Measurements from ENCODE around the gene EFCAB6.
"Not testable (repeated sequence)": the region's sequence is repeated elsewhere in the genome, so short reads cannot be mapped to it uniquely, and the experiment has no call there.

EFCAB6 gene

GRCh38 chr22:43706151-43706550 lies 106.0 kb downstream of the EFCAB6 start:
- no peak for DNase-seq

GRCh38 chr22:43704051-43704450 lies 108.1 kb downstream of the EFCAB6 start:
- DNase-seq: no peak

- no peak for DNase-seq
Measured at GRCh38 chr22:43698403-43698802, 113.7 kb downstream of the EFCAB6 start.

GRCh38 chr22:43697894-43698293 lies 114.2 kb downstream of the EFCAB6 start:
- DNase-seq: peak; percentile 28

- no peak for DNase-seq
Measured at GRCh38 chr22:43693249-43693648, 118.9 kb downstream of the EFCAB6 start.

GRCh38 chr22:43689356-43689755 lies 122.7 kb downstream of the EFCAB6 start:
- no peak for DNase-seq

GRCh38 chr22:43682851-43683250 lies 129.3 kb downstream of the EFCAB6 start:
- no peak for DNase-seq

GRCh38 chr22:43681731-43682360 lies 130.3 kb downstream of the EFCAB6 start:
- peak; percentile 15 for DNase-seq

GRCh38 chr22:43670513-43670912 lies 141.6 kb downstream of the EFCAB6 start:
- no peak for DNase-seq

GRCh38 chr22:43669190-43669589 lies 142.9 kb downstream of the EFCAB6 start:
- no peak for DNase-seq

GRCh38 chr22:43667656-43668055 lies 144.4 kb downstream of the EFCAB6 start:
- no peak for DNase-seq

- no peak for DNase-seq
Measured at GRCh38 chr22:43666457-43666856, 145.6 kb downstream of the EFCAB6 start.

GRCh38 chr22:43658823-43659222 lies 153.3 kb downstream of the EFCAB6 start:
- no peak for DNase-seq

GRCh38 chr22:43656581-43656980 lies 155.5 kb downstream of the EFCAB6 start:
- not testable (repeated sequence) for DNase-seq

- no peak for DNase-seq
Measured at GRCh38 chr22:43654271-43654670, 157.8 kb downstream of the EFCAB6 start.

GRCh38 chr22:43652845-43653244 lies 159.3 kb downstream of the EFCAB6 start:
- DNase-seq: no peak

- no peak for DNase-seq
Measured at GRCh38 chr22:43643387-43643786, 168.7 kb downstream of the EFCAB6 start.

- DNase-seq: no peak
Measured at GRCh38 chr22:43642319-43643206, 169.5 kb downstream of the EFCAB6 start.

- DNase-seq: no peak
Measured at GRCh38 chr22:43639228-43639948, 172.7 kb downstream of the EFCAB6 start.

GRCh38 chr22:43637275-43638260 lies 174.5 kb downstream of the EFCAB6 start:
- no peak for DNase-seq

- no peak for DNase-seq
Measured at GRCh38 chr22:43636086-43636485, 176.0 kb downstream of the EFCAB6 start.

GRCh38 chr22:43635101-43635500 lies 177.0 kb downstream of the EFCAB6 start:
- DNase-seq: no peak
